Muscle of back (tissue), 11 donors: ENCODE data around the gene DDX54. TPM values are rescaled to one million over a fixed set of nuclear protein-coding genes. Genes with fewer than 3 reads are reported as not detected.
A peak's percentile ranks its signal among the peaks of the same experiment; 100 is the strongest.

Source experiments
- DNase-seq, 3 donors: peaks; one replicate each; pipeline versions ENCODE4 v3.0.0 to v3.0.0-alpha.2; 2013
- polyA plus RNA-seq, 10 donors: library from polyadenylated mRNA; unstranded; fragments of 120-200 nt; gene quantifications; one replicate each; pipeline ENCODE4 v1.2.1, GENCODE V29; 2013; ENCODE audit not compliant: insufficient read length in 10 of 10

Gene DDX54
- polyA plus RNA-seq, 10 donors = 41.8 to 75.7 (median 51.7) TPM

DNA sequence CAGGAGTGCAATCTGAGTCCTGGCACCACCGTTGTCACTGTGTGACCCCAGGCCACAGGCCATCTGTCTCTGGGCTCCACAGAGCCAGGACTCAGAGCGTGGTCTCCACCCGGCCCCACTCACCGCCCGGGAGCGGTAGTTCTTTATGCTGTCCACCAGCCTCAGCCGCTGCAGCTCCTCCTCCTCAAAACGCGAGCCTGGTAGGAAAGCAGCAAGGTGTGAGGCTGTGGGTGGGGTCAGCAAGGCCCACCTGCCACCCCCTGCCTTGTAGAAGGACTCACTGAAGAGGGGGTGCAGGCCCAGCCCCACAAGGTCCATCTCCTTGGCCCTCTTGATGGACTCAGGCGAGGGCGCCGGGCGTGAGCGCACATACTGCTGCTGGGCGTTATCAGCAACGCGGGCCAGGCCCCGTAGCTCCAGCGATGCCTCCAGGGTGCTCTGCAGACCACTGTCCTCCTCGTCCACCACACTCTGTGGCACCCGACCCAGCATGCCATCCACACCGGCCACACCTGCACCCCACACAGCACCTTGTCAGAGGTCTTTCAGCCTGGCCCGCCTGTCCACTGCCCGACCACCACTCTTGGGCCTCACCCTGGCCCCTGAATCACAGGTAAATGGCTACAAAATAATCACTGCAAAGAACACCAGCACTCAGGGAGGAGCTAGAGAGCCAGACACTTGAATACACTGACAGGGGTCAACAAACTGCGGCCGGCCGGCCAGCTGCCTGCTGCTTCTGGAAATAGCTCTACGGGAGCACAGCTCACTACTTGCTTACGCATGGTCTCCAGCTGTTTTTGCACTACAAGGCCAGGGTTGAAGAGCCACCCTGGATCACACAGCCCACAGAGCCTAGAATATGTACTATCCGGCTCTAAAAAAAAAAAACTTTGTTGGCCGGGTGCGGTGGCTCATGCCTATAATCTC is 19.5 kb downstream of the DDX54 start:
- DNase-seq = no peak

DNA sequence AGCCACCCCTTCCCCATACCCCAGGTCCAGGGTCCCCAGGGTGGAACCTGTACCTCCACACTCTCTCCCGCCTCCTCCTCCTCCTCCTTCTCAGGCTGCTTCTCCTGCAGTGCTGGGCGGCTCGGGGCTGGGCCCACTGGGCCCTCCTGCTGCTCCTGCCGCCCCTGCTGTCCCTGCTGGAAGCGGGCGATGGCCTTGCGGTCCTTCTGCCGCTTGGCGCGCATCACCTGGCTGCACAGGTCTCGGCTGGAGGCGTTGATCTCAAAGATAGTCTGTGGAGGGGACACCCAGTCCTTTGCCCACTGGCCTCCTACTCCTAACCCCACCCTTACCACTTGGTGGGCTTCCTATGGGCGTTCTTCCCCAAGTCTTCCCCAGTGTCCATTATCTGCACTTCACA is 21.3 kb downstream of the DDX54 start:
- DNase-seq = no peak

DNA sequence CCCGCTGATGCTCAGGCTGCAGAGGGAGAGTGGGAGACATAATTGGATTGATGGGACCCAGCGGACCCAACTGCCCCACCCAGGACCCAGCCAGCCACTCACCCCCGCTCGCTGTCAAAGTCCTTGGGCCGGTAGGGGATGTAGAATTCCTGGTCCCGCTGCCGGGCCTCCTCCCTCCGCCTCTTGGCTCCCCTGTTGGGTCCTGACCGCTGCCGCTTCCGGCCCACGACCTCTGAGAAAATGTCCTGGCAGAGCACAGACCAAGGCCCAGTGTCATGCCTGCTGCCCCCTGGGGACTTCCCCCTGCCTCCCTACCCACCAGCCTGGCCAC is 22.3 kb downstream of the DDX54 start:
- no peak for DNase-seq

DNA sequence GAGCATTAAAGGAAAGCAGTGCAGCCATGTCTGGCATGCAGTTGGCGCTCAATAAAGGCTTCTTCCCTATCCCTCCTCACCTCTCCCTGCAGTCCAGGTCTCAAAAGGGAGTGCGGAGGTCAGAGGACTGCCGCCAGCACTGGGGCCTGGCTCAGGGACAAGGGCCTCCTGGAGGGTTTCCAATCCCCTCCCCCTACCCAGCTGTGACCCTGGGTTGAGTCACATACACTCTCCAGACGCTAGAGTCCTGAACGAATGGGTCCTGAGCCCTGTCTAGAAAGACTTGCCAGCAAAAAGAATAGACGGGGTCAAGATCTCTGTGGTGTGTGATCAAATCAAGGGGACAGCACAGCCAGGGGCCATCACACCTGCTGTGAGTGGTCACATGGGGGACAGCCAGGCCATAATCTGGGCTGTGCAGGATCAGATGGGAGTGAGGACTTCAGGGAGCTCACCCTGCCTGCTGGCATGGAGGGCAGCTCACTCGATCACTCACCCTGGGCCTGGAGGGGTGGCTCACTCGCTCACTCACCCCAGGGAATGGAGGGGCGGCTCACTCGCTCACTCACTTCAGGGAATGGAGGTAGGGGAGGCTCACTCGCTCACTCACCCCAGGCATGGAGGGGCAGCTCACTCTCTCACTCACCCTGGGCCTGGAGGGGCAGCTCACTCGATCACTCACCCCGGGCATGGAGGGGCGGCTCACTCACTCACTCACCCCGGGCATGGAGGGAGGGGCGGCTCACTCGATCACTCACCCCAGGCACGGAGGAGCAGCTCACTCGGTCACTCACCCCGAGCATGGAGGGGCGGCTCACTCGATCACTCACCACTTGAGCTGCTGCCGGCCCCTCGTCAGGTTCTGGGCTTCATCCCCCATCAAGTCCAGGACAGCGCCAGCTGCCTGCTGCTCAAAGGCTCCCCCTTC is 22.9 kb downstream of the DDX54 start:
- peak in 1 of 3 donors; percentile 16 for DNase-seq

DNA sequence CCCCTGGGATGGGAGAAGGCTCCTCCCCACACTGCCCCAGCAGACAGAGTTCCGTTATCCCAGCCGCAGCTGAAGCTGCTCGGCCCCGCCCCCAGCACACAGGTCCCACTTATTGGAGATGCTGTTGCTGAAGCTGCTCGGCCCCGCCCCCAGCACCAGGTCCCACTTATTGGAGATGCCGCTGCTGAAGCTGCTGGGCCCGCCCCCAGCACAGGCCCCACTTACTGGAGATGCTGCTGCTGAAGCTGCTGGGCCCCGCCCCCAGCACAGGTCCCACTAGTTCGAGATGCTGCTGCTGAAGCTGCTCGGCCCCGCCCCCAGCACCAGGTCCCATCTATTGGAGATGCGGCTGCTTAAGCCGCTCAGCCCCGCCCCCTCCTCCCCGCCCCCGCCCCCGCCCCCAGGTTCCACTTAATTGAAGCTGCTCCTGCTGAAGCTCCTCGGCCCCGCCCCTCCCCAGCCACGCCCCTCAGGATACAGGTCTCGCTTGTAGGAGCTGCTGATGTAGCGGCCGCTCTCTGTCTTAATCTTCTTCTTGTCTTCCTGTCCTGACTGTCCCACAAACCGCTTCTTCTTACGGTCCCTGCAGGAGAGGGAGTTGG is 23.8 kb downstream of the DDX54 start:
- DNase-seq = no peak

DNA sequence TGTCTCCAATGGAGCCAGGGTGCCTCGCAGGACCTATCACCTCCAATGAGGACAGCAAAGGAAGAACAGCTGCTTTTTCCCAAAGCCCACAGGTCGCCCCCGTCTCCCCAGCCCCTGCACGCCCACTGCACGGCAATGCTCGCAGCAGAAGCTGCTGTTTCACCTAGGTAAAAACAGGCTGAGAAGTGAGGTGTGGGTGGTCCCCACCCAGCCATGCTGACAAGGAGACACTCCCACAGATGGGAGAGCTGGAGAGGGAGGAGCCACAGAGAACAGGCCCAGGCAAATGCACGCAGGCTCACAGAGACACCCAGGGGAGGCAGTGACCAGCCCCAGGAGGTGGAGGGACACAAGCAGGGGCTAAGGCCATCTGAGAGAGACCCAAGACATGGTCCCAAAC is 25.3 kb downstream of the DDX54 start:
- no peak for DNase-seq

DNA sequence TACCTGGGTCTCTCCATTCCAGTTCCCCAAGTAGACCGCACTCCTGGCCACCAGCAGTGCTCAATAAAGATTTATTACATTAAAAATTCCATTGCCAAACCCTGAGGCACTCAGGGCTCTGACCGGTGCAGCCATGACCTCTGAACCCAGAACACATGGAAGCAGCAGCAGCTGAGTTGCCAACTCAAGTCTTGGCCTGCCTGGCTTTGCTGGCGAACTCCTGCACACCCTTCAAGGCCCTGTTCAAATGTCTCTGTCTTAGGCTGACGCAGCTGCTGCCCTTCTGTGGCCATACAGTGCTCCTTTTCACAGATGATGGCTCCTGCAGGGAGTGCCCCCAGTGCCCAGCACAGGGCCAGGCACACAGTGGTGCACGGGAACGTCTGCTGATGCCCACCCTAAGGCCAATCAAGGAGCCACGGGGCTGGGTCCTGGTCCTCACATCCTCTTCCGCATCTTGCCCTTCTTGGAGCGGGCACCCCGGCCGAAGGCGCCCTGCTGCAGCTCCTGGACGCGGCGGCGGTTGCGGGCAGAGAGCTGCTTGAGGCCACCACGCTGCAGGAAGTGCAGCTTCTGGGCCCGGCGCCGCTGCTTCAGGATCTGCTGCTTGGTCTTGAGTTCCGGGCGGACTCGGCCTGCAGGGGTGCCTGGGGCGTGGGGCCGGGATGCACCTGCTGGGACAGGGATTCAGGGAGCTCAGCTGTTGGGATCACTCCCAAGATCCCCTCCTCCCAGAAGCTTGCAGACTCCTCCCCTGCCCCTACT is 26.7 kb downstream of the DDX54 start:
- DNase-seq = no peak

DNA sequence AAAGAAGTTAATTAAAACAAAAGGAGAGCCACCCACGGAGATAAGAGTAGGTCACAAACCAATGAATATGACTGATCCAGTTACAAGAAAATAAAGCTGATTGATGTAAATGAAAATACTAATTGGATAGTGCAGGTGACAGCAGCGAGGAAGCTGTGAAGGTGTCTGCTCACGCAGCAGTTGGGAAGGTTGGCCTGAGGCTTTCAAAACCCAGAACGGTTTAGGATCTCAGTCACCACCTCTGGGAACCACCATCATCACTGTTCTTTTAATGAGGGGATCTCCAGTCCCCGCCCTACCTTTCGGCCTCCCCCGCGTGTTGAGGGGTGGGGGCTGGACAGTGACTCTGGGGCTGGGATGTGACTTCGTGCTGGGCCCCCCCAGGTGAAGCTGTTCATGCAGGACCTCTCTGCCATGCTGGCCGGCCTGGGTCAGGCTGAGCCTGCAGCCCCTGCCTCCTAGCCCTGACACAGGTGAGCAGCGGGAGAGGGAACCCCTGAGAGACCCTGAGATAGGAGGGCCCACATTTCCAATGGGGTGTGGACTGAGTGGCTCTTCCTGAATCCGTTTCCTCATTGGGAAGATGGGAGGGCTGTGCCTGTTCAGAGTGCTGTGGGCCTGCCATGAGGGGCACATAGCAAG is 27.9 kb downstream of the DDX54 start:
- no peak for DNase-seq

DNA sequence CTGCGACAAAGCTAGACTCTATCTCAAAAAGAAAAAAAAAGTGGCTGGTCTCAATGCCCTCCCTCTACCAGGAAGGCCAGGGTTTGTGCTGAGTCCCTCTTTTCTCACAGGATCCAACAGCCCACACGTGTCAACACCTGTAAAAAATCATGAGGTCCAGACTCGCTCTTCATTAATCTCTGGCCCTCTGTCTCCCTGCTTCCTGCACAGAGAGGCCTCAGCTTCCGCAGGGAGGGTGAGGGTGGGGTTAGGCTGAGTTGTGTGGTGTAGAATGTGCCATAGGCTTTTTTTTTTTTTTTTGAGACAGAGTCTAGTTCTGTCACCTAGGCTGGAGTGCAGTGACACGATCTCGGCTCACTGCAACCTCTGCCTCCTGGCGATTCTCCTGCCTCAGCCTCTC is 29.6 kb downstream of the DDX54 start:
- DNase-seq = no peak

DNA sequence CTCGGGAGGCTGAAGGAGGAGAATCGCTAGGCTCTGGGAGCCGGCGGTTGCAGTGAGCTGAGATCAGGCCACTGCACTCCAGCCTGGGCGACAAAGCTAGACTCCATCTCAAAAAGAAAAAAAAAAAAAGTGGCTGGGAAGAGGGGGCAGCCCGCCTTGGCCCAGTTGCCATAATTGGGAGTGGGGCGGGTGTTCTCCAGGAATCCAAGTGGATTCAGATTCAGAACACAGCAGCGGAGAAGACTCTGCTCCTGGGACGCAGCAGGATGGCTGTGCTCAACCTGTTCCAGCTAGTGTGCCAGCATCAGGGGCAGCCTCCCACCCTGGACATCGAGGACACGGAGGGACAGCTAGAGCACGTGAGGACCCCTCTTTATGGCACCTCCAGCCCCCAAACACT is 30.2 kb downstream of the DDX54 start:
- no peak for DNase-seq

DNA sequence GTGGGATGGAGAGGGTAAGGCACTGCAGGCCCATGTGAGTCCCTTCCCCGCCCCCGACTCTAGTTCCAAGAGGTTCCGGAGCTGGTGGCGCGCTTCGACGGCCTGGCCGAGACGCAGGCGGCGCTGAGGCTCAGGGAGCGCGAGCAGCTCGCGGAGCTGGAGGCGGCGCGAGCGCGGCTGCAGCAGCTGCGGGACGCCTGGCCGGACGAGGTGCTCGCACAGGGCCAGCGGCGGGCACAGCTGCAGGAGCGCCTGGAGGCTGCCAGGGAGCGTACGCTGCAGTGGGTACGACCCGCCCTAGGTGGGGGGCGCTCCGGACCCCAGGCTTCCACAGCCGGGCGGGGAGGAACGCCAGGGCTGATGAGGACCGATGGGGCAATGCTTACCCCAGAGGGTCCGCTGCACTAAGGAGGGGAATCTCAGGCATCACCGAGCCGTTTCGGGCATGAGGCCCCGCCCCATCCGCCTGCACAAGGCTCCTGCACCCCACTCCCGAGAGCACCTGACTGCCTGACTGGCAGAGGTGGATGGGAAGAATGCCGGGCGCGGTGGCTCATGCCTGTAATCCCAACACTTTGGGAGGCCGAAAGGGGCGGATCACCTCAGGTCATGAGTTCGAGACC is 30.8 kb downstream of the DDX54 start:
- DNase-seq = peak in 1 of 3 donors; percentile 61

DNA sequence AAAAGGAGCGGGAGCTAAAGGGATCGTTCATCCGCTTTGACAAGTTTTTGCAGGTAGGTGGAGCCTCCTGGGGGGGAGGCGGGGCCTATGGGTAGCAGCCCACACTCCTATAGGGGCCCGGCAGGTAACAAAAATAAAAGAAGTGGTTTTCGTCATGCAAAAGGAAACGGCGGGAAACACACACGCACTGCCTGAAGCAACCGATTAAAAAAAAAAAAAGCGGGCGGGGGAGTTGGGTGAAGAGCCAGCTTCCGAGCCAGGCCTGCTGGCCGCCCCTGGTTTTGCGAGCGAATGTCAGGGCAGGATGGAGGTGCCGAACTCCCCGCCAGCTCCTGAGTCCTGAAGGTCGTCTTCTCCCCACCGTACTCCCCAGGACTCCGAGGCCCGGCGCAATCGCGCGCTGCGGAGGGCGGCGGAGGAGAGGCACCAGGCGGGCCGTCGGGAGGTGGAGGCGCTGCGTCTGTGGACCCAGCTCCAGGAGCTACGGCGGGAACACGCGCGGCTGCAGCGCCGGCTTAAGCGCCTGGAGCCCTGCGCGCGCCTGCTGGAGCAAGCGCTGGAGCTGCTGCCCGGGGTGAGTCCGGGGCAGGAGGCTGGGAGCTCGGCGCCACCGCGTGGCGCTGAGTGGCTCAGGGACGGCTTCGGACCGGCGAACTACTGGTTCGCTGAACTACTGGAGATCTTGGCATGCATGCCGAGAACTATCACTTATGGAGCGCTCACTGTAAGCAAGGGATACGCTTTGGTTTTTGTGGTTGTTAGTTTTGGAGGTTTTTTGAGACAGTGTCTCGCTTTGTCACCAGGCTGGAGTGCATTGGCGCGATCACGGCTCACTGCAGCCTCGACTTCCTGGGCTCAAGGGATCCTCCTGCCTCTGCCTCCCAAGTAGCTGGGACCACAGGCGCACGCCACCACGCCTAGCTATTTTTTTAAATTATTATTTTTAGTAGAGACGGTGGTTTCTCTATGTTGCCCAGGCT is 32.2 kb downstream of the DDX54 start:
- peak; percentile 46 to 87 (median 78) for DNase-seq

DNA sequence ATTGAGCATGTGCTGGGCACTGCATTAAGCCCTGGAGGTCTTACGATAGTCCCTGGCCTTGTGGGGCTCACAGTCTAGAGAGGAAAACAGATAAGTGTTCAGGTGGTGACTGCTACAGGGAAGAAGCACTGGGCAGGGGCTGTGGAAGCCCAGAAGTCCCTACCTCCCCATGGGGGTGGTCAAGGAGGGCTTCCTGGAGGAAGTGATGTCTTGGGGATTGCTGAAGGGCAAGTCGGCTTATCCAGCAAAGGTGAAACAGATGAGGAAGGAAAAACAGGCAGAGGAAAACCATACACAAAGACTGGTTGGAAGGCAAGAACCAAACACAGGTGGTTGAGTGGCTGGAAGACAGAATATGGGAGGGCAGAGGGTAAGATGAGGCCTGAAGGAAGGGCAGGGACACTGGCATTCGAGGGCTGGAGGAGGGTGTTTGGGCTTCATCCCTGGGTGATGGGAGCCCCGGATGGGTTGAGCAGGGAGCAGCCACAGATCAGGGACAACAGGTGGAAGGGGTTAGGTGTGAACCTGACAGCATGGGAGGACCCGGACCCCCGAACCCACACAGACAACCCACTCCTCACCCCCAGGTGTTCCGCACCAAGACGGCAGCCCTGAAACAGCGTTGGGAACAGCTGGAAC is 33.0 kb downstream of the DDX54 start:
- DNase-seq = no peak

DNA sequence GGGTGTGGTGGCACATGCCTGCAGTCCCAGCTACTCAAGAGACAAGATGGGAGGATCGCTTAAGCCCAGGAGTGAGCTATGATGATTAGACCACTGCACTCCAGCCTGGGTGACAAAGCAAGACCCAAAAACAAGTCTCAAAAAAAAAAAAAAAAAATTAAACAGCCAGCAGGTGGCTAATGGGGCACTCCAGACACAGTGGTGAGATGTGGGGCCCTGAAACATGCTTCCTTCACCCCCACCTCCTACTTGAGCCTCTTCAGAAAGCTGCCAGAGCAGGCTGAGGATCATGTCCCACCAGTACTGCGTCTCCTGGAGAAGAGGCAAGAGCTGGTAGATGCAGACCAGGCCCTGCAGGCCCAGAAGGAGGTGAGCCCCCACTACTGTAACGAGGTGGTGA is 33.6 kb downstream of the DDX54 start:
- DNase-seq = no peak

DNA sequence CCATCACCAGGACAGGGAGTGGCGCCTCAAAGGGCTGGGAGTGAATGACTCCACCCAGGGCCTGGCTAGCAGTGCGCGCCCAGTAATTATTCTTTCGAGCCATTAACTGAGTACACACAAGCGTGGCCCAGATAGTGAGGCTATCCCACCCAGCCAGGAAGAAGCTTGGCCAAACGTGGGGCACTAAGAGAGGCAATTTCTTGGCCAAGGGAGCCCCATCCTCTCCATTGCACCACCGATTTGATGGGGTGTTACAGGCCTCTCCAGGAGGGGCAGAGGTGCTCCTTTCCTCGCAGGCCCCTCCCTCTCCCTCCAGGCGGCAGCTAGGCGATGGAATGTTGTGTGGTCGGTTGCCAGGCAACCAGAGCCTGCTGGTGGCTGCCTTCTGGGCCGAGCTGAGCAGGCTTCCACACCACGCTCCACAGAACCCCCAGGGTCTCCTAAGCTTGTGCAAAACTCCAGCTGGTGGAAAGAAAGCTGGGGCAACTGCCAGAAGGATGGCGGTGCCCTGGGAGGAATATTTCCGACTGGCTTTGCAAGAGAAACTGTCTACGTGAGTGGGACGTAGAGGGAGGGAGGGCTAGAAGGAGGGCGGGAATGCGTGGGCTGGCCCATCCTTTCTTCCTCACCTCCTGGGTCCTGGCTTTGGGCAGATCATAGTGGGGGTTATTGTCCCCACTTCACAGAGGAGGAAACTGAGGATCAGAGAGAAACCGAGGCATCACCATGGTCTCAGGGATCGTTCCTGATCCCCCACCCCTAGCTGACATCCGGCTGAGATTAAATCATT is 35.7 kb downstream of the DDX54 start, which contains the start of gene CFAP73:
Gene CFAP73, plus strand, starts transcription at position 364 of the 790 bp plus-strand sequence. Its CDS starts 134 bp downstream, at position 498.
- peak; percentile 71 to 85 (median 72) for DNase-seq

DNA sequence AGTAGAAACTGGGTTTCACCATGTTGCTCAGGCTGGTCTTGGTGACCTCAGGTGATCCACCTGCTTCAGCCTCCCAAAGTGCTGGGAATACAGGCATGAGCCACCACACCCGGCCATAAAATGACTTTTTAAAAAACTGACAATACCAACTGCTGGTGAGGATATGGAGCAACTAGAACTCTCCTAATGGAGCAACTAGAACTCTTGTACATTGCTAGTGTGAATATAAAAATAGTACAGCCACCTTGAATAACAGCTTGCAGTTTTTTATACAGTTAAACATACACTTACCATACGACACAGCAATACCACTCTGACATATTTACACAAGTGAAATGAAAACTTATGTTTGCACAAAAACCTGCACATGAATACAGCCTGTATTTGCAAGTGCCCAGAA is 38.3 kb downstream of the DDX54 start:
- no peak for DNase-seq

DNA sequence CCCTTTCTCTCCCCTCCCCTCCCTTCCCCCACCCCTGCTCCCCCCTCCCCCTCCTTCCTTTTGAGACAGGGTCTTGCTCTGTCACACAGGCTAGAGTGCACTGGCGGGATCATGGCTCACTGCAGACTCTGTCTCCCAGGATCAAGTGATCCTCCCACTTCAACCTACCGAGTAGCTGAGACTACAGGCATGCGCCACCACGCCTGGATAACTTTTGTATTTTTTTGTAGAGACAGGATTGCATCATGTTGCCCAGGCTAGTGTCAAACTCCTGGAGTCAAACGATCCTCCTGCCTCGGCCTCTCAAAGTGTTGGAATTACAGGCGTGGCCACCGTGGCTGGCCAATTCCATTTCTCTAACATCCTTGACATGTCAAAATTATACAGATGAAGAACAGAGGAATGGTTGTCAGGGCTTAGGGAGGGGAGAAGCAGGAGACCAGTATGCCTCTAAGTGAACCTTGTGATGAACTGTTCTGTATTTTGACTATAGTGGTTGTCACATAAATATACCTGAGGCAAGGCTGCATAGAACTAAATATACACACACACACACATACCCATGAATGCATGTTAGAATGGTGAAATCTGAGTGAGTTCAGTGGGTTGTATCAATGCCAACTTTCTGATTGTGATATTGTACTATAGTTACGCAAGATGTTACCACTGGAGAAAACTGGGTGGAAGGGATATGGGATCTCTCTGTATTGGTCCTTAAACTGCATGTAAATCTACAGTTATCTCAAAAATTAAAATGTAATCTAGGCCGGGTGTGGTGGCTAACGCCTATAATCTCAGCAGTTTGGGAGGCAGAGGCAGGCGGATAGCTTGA is 39.3 kb downstream of the DDX54 start:
- no peak for DNase-seq
